Choroid plexus epithelial cell (primary cell): Measurements from ENCODE around the gene KCNG2.

Experiments
- DNase-seq: peaks from one replicate; pipeline ENCODE4 v3.0.0-alpha.2; 2010; ENCODE audit warnings: low read depth
- H3K4me3 ChIP-seq: 2 replicates; pipeline ENCODE4 v1.5.1; 2011; ENCODE audit warnings: low read depth, mild to moderate bottlenecking, control low read depth, low read length, moderate library complexity
- CTCF ChIP-seq: conservative IDR thresholded peaks from 2 replicates; pipeline ENCODE4 v1.5.1; 2011; ENCODE audit warnings: low read depth, mild to moderate bottlenecking, control low read depth, inconsistent platforms, low read length, moderate library complexity

The KCNG2 gene

GRCh38 chr18:79941473-79942119, 143.9 kb downstream of the KCNG2 start:
- DNase-seq, result peak; percentile 62
- H3K4me3 ChIP-seq, result no peak overlapping the region
- no peak for TF ChIP-seq CTCF

- DNase-seq, result no peak
- H3K4me3 ChIP-seq, result no peak overlapping the region
- TF ChIP-seq CTCF, result no peak
These were observed 144.5 kb downstream of the KCNG2 start for GRCh38 chr18:79942211-79942610.

DNA sequence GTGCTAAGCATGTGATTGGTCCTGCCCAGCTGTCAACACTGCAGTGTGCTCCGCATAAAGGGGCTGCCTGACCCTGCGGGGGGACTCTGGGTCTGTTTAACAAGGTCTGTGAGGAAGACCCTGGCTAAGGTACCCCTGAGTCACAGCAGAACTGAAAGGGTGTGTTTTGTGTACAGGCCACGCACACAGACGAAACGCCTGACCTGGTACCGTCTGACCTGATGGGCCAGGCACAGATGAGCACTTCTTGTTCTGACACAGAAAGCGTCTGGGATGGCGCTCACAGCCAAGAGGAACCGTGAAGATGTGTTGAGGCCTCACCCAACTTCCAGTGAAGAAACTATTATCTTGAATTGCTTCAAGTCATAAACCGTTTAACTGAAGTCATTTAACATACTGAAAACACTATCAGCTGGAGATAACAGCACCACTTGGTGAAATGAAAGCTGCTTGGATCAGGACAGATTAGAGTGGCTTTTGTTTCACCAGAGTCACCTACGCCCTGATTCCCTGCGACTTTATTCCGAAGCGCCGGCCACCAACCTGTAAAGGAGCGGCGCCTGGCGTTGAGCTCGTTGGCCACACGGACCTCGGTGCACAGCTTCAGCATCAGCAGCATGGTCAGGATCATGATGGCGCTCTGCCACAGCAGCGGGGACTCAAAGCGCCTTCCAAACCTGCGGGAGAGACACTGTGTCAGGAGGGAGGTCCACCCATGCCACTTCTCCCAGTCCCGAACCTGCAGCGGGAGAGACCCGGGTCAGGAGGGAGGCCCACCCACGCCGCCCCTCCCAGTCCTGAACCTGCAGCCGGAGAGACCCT, 145.3 kb downstream of the KCNG2 start:
- no peak overlapping the region for H3K4me3 ChIP-seq

GRCh38 chr18:79943608-79944125, 145.9 kb downstream of the KCNG2 start:
- no peak for TF ChIP-seq CTCF
- H3K4me3 ChIP-seq, result no peak overlapping the region
- no peak for DNase-seq

More for the DNA sequence above, 145.3 kb downstream of the KCNG2 start:
- no peak for TF ChIP-seq CTCF
- DNase-seq, result peak; percentile 40

GRCh38 chr18:79944126-79944731, 146.5 kb downstream of the KCNG2 start:
- TF ChIP-seq CTCF, result no peak
- H3K4me3 ChIP-seq, result no peak overlapping the region
- DNase-seq, result peak; percentile 93

DNA sequence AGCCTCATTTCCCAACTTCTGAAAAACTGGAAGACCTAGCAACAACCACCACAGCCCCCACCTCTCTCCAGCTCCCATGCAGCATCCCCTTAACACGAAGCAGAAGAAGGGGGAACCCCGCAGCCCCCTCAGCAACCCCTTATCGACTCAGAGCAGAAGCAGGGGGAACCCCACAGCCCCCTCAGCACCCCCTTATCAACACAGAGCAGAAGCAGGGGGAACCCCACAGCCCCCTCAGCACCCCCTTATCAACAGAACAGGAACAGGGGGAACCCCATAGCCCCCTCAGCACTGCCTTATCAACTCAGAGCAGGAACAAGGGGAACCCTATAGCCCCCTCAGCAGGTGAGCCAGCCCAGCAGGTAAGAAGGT, 147.0 kb downstream of the KCNG2 start:
- TF ChIP-seq CTCF, result no peak
- H3K4me3 ChIP-seq, result no peak overlapping the region
- no peak for DNase-seq
